RWPE1 (cell line): ENCODE data around the gene AHDC1.

Experiments used
- CTCF ChIA-PET: fragments of 350-600 bp; sonication (Branson Sonifier 250); formaldehyde crosslinking; extraction: SDS; loops from one replicate; lab custom pipeline; 2021; lab: Yijun Ruan, JAX
- POLR2A ChIA-PET: fragments of 400-600 bp; formaldehyde crosslinking; extraction: SDS; loops from one replicate; lab custom pipeline; 2020; ENCODE audit warnings: antibody characterized with exemption; ENCODE audit not compliant: low non-redundant PET; lab: Yijun Ruan, JAX
- DNase-seq: peaks from one replicate; pipeline ENCODE4 v3.0.0; 2012; ENCODE audit warnings: low spot score
- H3K27ac ChIP-seq: fragments of 450-650 bp; 2 replicates; pipeline ENCODE4 v1.5.1; 2017
- CTCF ChIP-seq: fragments of 450-650 bp; conservative IDR thresholded peaks from 2 replicates; pipeline ENCODE4 v1.5.1; 2017; ENCODE audit warnings: low read depth, mild to moderate bottlenecking

Gene AHDC1

GRCh38 chr1:27606708-27607238 lies 2.8 kb upstream of the AHDC1 start:
- peak; percentile 35; the same call in 1 of the 2 replicates for TF ChIP-seq CTCF
- H3K27ac ChIP-seq = peak overlapping the region; percentile 93
- ChIA-PET POLR2A (no interaction called here), CTCF (interaction anchor here (0.5 to 8.1 kb wide), 19 partner anchors 15 to 678 kb away, joined by 3 to 67 read pairs (median 3); partner anchors contain the start of genes CD164L2 and FAM76A)
- DNase-seq = no peak

DNA sequence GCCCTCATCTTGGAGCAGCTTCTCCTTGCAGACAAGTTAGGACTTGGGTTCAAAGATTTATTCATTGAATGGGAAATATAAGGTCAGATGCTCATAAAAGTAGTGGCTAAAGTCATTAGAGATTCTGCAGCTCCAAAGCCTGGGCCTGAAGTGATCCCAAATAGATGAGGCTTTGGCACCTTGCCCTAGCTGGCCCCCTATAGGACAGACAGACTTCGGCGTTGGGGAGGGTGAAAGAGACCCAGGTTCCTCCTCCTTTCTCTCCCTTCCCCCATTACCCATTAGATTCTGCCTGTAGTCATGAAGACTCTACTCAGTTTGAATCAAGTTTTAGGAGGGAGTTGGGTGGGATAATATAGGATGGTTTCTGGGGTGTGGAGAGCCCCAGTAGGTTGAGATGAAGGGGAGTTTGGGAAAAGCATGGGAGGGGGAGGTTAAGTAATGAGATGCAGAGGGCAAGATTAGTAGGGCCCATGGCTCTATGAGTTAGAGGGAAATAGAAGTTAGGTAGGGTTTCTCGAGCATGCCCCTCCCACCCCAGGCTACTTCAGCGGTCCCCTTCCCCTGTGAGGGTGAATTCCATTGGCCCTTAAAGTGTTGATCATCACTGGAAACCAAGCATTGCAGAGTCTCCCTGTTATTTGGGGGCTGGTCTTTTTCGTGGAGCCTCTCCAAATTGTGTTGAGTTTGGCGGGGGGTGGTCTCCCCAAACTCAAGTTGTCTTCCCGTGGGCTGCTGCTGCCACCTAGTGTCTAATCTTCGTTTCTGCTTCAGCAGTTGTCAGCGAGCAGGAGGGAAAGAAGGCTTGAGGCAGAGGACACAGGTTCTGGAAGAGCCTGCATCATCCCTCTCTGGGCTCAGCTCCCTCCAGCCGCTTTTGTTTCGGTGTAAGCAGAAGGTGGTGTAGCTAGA lies 2.1 kb upstream of the AHDC1 start:
- peak; percentile 42 for DNase-seq
- peak overlapping the region; percentile 93 for H3K27ac ChIP-seq
- TF ChIP-seq CTCF = peak; percentile 84
- ChIA-PET POLR2A (no interaction called here), CTCF (interaction anchor here (0.5 to 8.1 kb wide), 20 partner anchors 16 to 677 kb away, joined by 3 to 67 read pairs (median 3); partner anchors contain the start of gene FAM76A)

GRCh38 chr1:27605300-27605766 lies 1.4 kb upstream of the AHDC1 start:
- no peak for TF ChIP-seq CTCF
- H3K27ac ChIP-seq = peak overlapping the region; percentile 93
- DNase-seq = no peak
- ChIA-PET POLR2A (no interaction called here), CTCF (interaction anchor here (0.6 to 8.1 kb wide), 6 partner anchors 48 to 309 kb away, joined by 3 to 67 read pairs (median 4); no protein-coding TSS in a partner anchor)

GRCh38 chr1:27604579-27605299 lies 795 bp upstream of the AHDC1 start:
- CTCF ChIA-PET = interaction anchor here (0.6 to 8.1 kb wide), 6 partner anchors 38 to 308 kb away, joined by 3 to 67 read pairs (median 3); no protein-coding TSS in a partner anchor

GRCh38 chr1:27603309-27603680 lies 649 bp downstream of the AHDC1 start:
- ChIA-PET POLR2A (interaction anchor here (1.0 kb wide), 1 partner anchor 46 kb away, joined by 5 read pairs; no protein-coding TSS in a partner anchor), CTCF (interaction anchor here (0.6 to 8.1 kb wide), 4 partner anchors 46 to 200 kb away, joined by 3 to 67 read pairs (median 3); no protein-coding TSS in a partner anchor)
- DNase-seq = peak; percentile 38
- TF ChIP-seq CTCF = no peak
- peak overlapping the region; percentile 93 for H3K27ac ChIP-seq

More at GRCh38 chr1:27604579-27605299, 795 bp upstream of the AHDC1 start:
- no peak for TF ChIP-seq CTCF
- DNase-seq = no peak
- peak overlapping the region; percentile 93 for H3K27ac ChIP-seq
- POLR2A ChIA-PET = no interaction called here
